Measurements from ENCODE around the gene ALDH18A1.
"Not testable (repeated sequence)": the region's sequence is repeated elsewhere in the genome, so short reads cannot be mapped to it uniquely, and the experiment has no call there.

Gene ALDH18A1

GRCh38 chr10:95691281-95691680, 34.8 kb upstream of the ALDH18A1 start:
- TF ChIP-seq CTCF (IDR thresholded peaks at IDR 0.05) = no peak

GRCh38 chr10:95688648-95689047, 32.1 kb upstream of the ALDH18A1 start:
- DNase-seq (ENCODE audit: low spot score) = no peak
- Histone ChIP-seq H3K4me3 (no peak overlapping the region), H3K27ac (no peak overlapping the region)
- no peak for TF ChIP-seq CTCF (IDR thresholded peaks at IDR 0.05)

More at GRCh38 chr10:95691281-95691680, 34.8 kb upstream of the ALDH18A1 start:
- no peak for DNase-seq (ENCODE audit: low spot score)
- no peak overlapping the region for H3K4me3 ChIP-seq
- no peak overlapping the region for H3K27ac ChIP-seq

GRCh38 chr10:95683966-95684365, 27.5 kb upstream of the ALDH18A1 start:
- no peak for DNase-seq (ENCODE audit: low spot score)
- TF ChIP-seq CTCF (IDR thresholded peaks at IDR 0.05) = no peak
- no peak overlapping the region for H3K27ac ChIP-seq
- H3K4me3 ChIP-seq = no peak overlapping the region

- Histone ChIP-seq H3K4me3 (no peak overlapping the region), H3K27ac (no peak overlapping the region)
- no peak for TF ChIP-seq CTCF (IDR thresholded peaks at IDR 0.05)
- DNase-seq (ENCODE audit: low spot score) = no peak
Observed at GRCh38 chr10:95675403-95676116, 19.0 kb upstream of the ALDH18A1 start.

GRCh38 chr10:95674643-95675042, 18.1 kb upstream of the ALDH18A1 start:
- TF ChIP-seq CTCF (IDR thresholded peaks at IDR 0.05) = no peak
- Histone ChIP-seq H3K4me3 (no peak overlapping the region), H3K27ac (no peak overlapping the region)
- no peak for DNase-seq (ENCODE audit: low spot score)

- DNase-seq (ENCODE audit: low spot score); H3K4me3 ChIP-seq; H3K27ac ChIP-seq: not testable (repeated sequence)
Observed at GRCh38 chr10:95672641-95673040, 16.1 kb upstream of the ALDH18A1 start.

- no peak overlapping the region for H3K4me3 ChIP-seq
- TF ChIP-seq CTCF (IDR thresholded peaks at IDR 0.05) = no peak
- H3K27ac ChIP-seq = peak overlapping the region in 1 of 2 donors; percentile 8
- no peak for DNase-seq (ENCODE audit: low spot score)
Observed at GRCh38 chr10:95664543-95664942, 8.0 kb upstream of the ALDH18A1 start.

All from coronary artery (tissue), 2 donors.